PC-3 (cell line): ENCODE results near the gene TTLL1. TPM values are rescaled to one million over a fixed set of nuclear protein-coding genes. Genes with fewer than 3 reads are reported as not detected.

ENCODE experiments used
- ATAC-seq: fragments of 200-7000 bp; cut with Tn5 transposase; 2 replicates; pipeline ENCODE4 v1.9.1; 2020; ENCODE audit warnings: mild to moderate bottlenecking, moderate library complexity
- BruUV-seq: library from RNA; stranded (reverse); fragments of 400-500 nt; replicated peaks from 2 replicates; lab custom pipeline; 2021; lab: Mats Ljungman, UMichigan
- CTCF ChIA-PET: fragments of 300-600 bp; sonication (Branson Sonifier 250); formaldehyde crosslinking; loops from one replicate; lab custom pipeline; 2022; ENCODE audit warnings: antibody characterized with exemption; lab: Charles Lee
- POLR2A ChIA-PET: fragments of 300-600 bp; sonication (Branson Sonifier 250); formaldehyde crosslinking; loops from one replicate; lab custom pipeline; 2022; ENCODE audit warnings: antibody characterized with exemption; ENCODE audit not compliant: unreplicated experiment; lab: Charles Lee
- DNase-seq: peaks from one replicate; pipeline ENCODE4 v3.0.0-alpha.2; 2015
- H2AFZ ChIP-seq: fragments of 300-600 bp; sonication (generic); 2 replicates; pipeline ENCODE4 v1.6.0; 2016; ENCODE audit warnings: antibody characterized with exemption, low read length
- H3F3A ChIP-seq: fragments of 300-600 bp; sonication (generic); one replicate; pipeline ENCODE4 v1.6.0; 2017; ENCODE audit warnings: antibody characterized with exemption, low read length, control low read depth, mild to moderate bottlenecking; ENCODE audit not compliant: unreplicated experiment
- H3K27ac ChIP-seq: fragments of 300-600 bp; sonication (generic); 2 replicates; pipeline ENCODE4 v1.5.1; 2016; ENCODE audit warnings: mild to moderate bottlenecking, low read length
- H3K27me3 ChIP-seq: fragments of 300-600 bp; sonication (generic); 2 replicates; pipeline ENCODE4 v1.6.1; 2016; ENCODE audit warnings: low read length, mixed read lengths
- H3K36me3 ChIP-seq: fragments of 300-600 bp; sonication (generic); 2 replicates; pipeline ENCODE4 v1.6.1; 2016; ENCODE audit warnings: low read depth, mixed run types, low read length, mixed read lengths
- H3K4me1 ChIP-seq: fragments of 300-600 bp; sonication (generic); 2 replicates; pipeline ENCODE4 v1.5.1; 2016; ENCODE audit warnings: low read length; ENCODE audit not compliant: insufficient read depth
- H3K4me2 ChIP-seq: fragments of 300-600 bp; sonication (generic); 2 replicates; pipeline ENCODE4 v1.6.0; 2016; ENCODE audit warnings: low read length
- H3K4me3 ChIP-seq: fragments of 300-600 bp; sonication (generic); 2 replicates; pipeline ENCODE4 v1.5.1; 2016; ENCODE audit warnings: mild to moderate bottlenecking, low read length, mixed read lengths
- H3K79me2 ChIP-seq: fragments of 300-600 bp; sonication (generic); 2 replicates; pipeline ENCODE4 v1.6.1; 2017; ENCODE audit warnings: low read length, mixed read lengths
- H3K9ac ChIP-seq: fragments of 300-600 bp; sonication (generic); 2 replicates; pipeline ENCODE4 v1.6.0; 2016; ENCODE audit warnings: mild to moderate bottlenecking, low read length
- H3K9me2 ChIP-seq: fragments of 300-600 bp; sonication (generic); replicated peaks from 2 replicates; pipeline ENCODE4 v1.6.1; 2016; ENCODE audit warnings: mixed run types, low read length, mixed read lengths
- H3K9me3 ChIP-seq: fragments of 300-600 bp; sonication (generic); 2 replicates; pipeline ENCODE4 v1.6.1; 2016; ENCODE audit warnings: low read length, mixed read lengths
- H4K20me1 ChIP-seq: fragments of 300-600 bp; sonication (generic); 2 replicates; pipeline ENCODE4 v1.6.1; 2016; ENCODE audit warnings: low read length, mixed read lengths
- EZH2 ChIP-seq: fragments of 300-600 bp; sonication (generic); IDR thresholded peaks from one replicate; pipeline ENCODE4 v1.6.1; 2017; ENCODE audit warnings: antibody characterized with exemption, mild to moderate bottlenecking, low read length; ENCODE audit not compliant: unreplicated experiment
- EZH2phosphoT487 ChIP-seq: fragments of 300-600 bp; sonication (generic); IDR thresholded peaks from 2 replicates; pipeline ENCODE4 v1.6.1; 2018; ENCODE audit warnings: mild to moderate bottlenecking, antibody characterized with exemption, low read length, borderline replicate concordance
- intact Hi-C: fragments of 100-400 bp; cut with micrococcal nuclease; formaldehyde crosslinking; loops from 2 replicates; pipeline ENCODE4 v1.9.0; 2023
- total RNA-seq: library from RNA; depleted of rRNA; stranded (reverse); fragments of >200 nt; gene quantifications from 2 replicates; pipeline ENCODE4 v1.2.3, GENCODE V29; 2014
- TF ChIP-seq, protein P1 (sequence below): fragments of 300-600 bp; sonication (generic); conservative IDR thresholded peaks from 2 replicates; pipeline ENCODE4 v1.5.1; 2017; ENCODE audit warnings: antibody characterized with exemption, low read depth, mild to moderate bottlenecking, low read length

The TTLL1 gene
- total RNA-seq, 1 experiment from 2014 or later: 0.77 TPM

DNA sequence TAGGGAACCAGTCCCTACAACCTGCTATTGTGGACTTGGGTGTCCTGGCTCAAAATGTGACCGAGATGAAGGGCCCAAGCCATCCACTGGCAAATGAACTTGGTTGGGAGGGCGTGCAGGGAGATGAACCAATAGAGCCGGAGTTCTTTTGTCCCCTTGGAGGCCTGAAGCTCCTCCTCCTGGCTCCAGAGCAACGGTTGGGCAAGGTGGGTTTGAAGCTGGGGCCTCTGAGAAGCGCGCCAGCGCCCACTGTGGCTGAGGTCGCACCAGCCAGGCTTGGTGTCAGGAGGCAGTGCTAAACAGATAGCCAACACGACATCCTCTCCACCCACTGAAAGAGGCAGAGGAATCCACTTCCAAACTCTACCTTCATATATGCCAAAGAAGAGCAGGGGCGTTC lies 38.2 kb downstream of the TTLL1 start:
- H2AFZ ChIP-seq: no peak overlapping the region
- DNase-seq: no peak
- ChIA-PET POLR2A (interaction anchor here (0.5 kb wide), 1 partner anchor 130 kb away, joined by 6 read pairs; no protein-coding TSS in a partner anchor), CTCF (no interaction called here)
- H4K20me1 ChIP-seq: no peaks in the 10 kb centered on the region
- no peaks in the 10 kb centered on the region for H3K27me3 ChIP-seq
- intact Hi-C loops: no loop called here
- H3K79me2 ChIP-seq: no peaks in the 10 kb centered on the region
- H3K4me1 ChIP-seq: no peaks in the 10 kb centered on the region
- no TSS peak for BruUV-seq
- H3F3A ChIP-seq: no peaks in the 10 kb centered on the region
- no peaks in the 10 kb centered on the region for H3K9me2 ChIP-seq
- no peaks in the 10 kb centered on the region for H3K9me3 ChIP-seq
- H3K27ac ChIP-seq: no peak overlapping the region
- no peak overlapping the region for H3K4me3 ChIP-seq
- H3K9ac ChIP-seq: no peak overlapping the region
- ATAC-seq: no peak
- TF ChIP-seq, protein P1, sequence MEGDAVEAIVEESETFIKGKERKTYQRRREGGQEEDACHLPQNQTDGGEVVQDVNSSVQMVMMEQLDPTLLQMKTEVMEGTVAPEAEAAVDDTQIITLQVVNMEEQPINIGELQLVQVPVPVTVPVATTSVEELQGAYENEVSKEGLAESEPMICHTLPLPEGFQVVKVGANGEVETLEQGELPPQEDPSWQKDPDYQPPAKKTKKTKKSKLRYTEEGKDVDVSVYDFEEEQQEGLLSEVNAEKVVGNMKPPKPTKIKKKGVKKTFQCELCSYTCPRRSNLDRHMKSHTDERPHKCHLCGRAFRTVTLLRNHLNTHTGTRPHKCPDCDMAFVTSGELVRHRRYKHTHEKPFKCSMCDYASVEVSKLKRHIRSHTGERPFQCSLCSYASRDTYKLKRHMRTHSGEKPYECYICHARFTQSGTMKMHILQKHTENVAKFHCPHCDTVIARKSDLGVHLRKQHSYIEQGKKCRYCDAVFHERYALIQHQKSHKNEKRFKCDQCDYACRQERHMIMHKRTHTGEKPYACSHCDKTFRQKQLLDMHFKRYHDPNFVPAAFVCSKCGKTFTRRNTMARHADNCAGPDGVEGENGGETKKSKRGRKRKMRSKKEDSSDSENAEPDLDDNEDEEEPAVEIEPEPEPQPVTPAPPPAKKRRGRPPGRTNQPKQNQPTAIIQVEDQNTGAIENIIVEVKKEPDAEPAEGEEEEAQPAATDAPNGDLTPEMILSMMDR: no peak
- TF ChIP-seq EZH2phosphoT487 (no peak), EZH2 (no peak)
- H3K4me2 ChIP-seq: no peak overlapping the region
- H3K36me3 ChIP-seq: no peaks in the 10 kb centered on the region

DNA sequence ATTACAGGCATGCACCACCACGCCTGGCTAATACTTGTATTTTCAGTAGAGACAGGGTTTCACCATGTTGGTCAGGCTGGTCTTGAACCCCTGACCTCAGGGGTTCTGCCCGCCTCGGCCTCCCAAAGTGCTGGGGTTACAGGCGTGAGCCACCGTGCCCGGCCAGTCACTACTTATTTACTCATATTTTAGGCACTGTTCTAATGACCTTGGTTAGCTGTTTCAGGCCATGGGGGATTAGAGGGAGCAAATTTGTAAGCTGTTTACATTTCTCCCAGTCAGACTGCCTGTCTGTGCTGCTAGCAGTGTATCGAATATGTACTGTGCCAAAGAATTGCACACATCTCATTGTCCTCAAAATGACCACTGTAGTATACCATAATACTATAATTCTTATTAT lies 41.6 kb downstream of the TTLL1 start:
- no TSS peak for BruUV-seq
- POLR2A ChIA-PET: no interaction called here

DNA sequence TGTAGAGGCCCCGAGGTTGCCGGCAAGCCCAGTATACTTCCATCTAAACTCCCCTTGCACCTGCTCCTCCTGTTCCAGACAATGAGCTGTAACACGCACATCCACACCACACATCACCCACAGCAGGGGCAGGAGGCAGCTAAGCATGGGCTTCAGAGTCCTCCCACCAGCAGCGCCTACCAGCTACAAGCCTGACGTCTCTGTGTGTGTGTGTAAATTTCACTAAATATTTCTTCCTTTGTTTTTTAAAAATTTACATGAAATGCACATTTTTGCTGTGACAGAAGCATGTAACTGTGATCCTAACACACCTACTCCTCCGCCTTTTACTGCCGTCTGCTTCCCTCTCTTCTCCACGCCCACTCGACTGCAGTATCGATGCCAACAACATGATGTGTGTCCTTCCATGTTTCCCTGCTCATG lies 44.9 kb downstream of the TTLL1 start:
- Histone ChIP-seq H4K20me1 (no peaks in the 10 kb centered on the region), H3K4me3 (no peak overlapping the region), H3K79me2 (no peaks in the 10 kb centered on the region), H3F3A (no peaks in the 10 kb centered on the region), H3K9me2 (no peaks in the 10 kb centered on the region), H3K27me3 (no peaks in the 10 kb centered on the region), H3K9ac (no peak overlapping the region), H3K27ac (no peak overlapping the region), H3K9me3 (no peaks in the 10 kb centered on the region), H3K36me3 (no peaks in the 10 kb centered on the region), H2AFZ (no peak overlapping the region), H3K4me1 (no peaks in the 10 kb centered on the region), H3K4me2 (no peak overlapping the region)
- ChIA-PET CTCF (no interaction called here), POLR2A (no interaction called here)
- intact Hi-C loops: no loop called here
- TF ChIP-seq, protein P1: no peak
- no peak for TF ChIP-seq EZH2phosphoT487
- no peak for TF ChIP-seq EZH2
- no peak for DNase-seq
- no TSS peak for BruUV-seq
- ATAC-seq: no peak

More for the DNA sequence above, 41.6 kb downstream of the TTLL1 start:
- H3K4me3 ChIP-seq: no peak overlapping the region
- intact Hi-C loops: no loop called here
- H3K9me3 ChIP-seq: no peaks in the 10 kb centered on the region
- no peaks in the 10 kb centered on the region for H4K20me1 ChIP-seq
- TF ChIP-seq, protein P1: no peak
- TF ChIP-seq EZH2phosphoT487 (no peak), EZH2 (no peak)
- no peak for DNase-seq
- H3K9ac ChIP-seq: no peak overlapping the region
- H3K36me3 ChIP-seq: no peaks in the 10 kb centered on the region
- CTCF ChIA-PET: no interaction called here
- H3K4me1 ChIP-seq: no peaks in the 10 kb centered on the region
- H3K27me3 ChIP-seq: no peaks in the 10 kb centered on the region
- ATAC-seq: no peak
- H2AFZ ChIP-seq: no peak overlapping the region
- H3F3A ChIP-seq: no peaks in the 10 kb centered on the region
- no peaks in the 10 kb centered on the region for H3K79me2 ChIP-seq
- H3K27ac ChIP-seq: no peak overlapping the region
- H3K9me2 ChIP-seq: no peaks in the 10 kb centered on the region
- no peak overlapping the region for H3K4me2 ChIP-seq
